Activated T-cell treated with anti-CD3 and anti-CD28 coated beads, Interleukin-2, amount 50 U/mL, for 72 hours (primary cell): ENCODE data around the gene RCN1. TPM values are rescaled to one million over a fixed set of nuclear protein-coding genes. Genes with fewer than 3 reads are reported as not detected.
"Not testable (repeated sequence)": the region's sequence is repeated elsewhere in the genome, so short reads cannot be mapped to it uniquely, and the experiment has no call there.

ENCODE experiments used
- ATAC-seq, 2 donors: fragments of 150-1000 bp; cut with Tn5 transposase; replicated peaks in 1 of 2; 2 replicates each; pipeline ENCODE4 v1.10.0; 2021; ENCODE audit warnings: moderate library complexity in 2 of 2, mild to moderate bottlenecking in 1 of 2
- DNase-seq, 2 donors: peaks; one replicate each; pipeline ENCODE4 v3.0.0; 2021 to 2022; ENCODE audit warnings: mixed read lengths in 1 of 2
- H3K27ac Mint-ChIP-seq: one replicate; pipeline ENCODE4 v1.8.0; 2022; ENCODE audit warnings: mild to moderate bottlenecking, moderate library complexity, mixed read lengths
- H3K27me3 Mint-ChIP-seq: one replicate; pipeline ENCODE4 v1.8.0; 2022; ENCODE audit warnings: low read depth, mixed read lengths
- H3K36me3 Mint-ChIP-seq, 2 donors: one replicate each; pipeline ENCODE4 v1.8.0; 2022; ENCODE audit warnings: mixed read lengths in 2 of 2, mild to moderate bottlenecking in 1 of 2; ENCODE audit not compliant: insufficient read depth in 2 of 2
- H3K4me1 Mint-ChIP-seq: one replicate; pipeline ENCODE4 v1.8.0; 2022; ENCODE audit warnings: low read depth, mixed read lengths
- H3K4me3 Mint-ChIP-seq, 2 donors: one replicate each; pipeline ENCODE4 v1.8.0; 2022; ENCODE audit warnings: mild to moderate bottlenecking in 2 of 2, mixed read lengths in 2 of 2, moderate library complexity in 2 of 2
- H3K9me3 Mint-ChIP-seq, 2 donors: one replicate each; pipeline ENCODE4 v1.8.0; 2022; ENCODE audit warnings: mixed read lengths in 2 of 2
- total RNA-seq, 2 donors: library from RNA; stranded (reverse); gene quantifications; one replicate each; pipeline ENCODE4 v1.2.3, GENCODE V29; 2022

RCN1 gene
- 10 to 100 TPM; 28.4 to 35.9 TPM for total RNA-seq

DNA sequence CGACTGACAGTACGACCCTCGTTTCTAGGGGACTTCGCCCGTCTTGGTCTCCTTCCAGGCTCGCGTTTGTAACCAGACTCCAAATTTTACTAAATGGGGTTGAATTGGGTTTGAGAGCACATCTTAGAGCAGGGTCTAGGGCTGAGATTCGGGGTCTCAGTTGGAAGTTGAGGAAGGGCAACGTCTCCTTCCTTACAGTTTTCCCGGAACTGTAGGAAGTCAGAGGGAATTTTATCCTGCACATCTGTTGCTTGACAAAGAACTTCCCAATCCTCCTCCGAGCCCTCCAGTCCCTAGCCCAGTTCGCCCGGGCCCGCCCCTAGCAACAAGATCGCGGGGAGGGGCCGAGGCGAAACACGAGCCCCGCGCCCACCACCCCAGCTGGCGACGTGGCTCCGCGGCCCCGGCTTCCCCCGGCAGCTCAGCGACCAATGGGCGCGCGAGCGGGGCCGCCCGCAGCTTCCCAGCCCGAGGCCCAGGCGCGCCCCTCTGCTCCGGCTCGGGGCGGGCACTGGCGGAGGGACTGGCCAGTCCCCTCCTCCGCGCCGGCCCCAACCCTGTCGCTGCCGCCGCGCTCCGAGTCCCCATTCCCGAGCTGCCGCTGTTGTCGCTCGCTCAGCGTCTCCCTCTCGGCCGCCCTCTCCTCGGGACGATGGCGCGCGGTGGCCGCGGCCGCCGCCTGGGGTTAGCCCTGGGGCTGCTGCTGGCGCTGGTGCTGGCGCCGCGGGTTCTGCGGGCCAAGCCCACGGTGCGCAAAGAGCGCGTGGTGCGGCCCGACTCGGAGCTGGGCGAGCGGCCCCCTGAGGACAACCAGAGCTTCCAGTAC lies at the start of gene RCN1:
Gene RCN1 (plus strand): TSS at position 530 of the 826 bp plus-strand sequence. CDS start 123 bp downstream, at position 653.
- H3K4me3 Mint-ChIP-seq: peak within 1 kb of the TSS; percentile 83 to 85

DNA sequence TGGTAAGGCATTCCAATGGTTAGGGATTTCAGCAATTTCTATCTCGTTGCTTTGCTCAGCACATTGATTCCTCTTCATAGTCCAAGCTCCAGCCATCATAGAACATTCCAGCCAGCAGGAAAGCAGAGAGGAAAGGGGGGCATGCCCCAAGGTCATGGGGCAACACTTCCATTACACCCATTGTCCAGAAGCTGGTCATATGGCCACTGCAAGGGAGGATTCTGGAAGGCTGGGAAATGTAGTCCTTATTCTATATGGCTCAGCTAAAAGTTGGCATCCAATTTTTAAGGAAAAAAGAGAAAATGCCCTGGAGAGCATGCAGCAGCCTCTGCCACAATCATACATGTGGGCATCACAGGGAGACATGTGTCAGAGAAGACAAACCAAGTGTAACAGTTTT lies 47.1 kb upstream of the RCN1 start:
- Mint-ChIP-seq H3K4me3 (no peak overlapping the region), H3K4me1 (no peaks in the 10 kb centered on the region), H3K27me3 (peaks cover 33% of the 10 kb centered on the region), H3K36me3 (no peaks in the 10 kb centered on the region), H3K27ac (no peak overlapping the region), H3K9me3 (no peaks in the 10 kb centered on the region)
- DNase-seq (no peak), ATAC-seq (no peak)

More for the DNA sequence above, at the start of gene RCN1:
- Mint-ChIP-seq H3K27ac (peak within 1 kb of the TSS; percentile 80), H3K9me3 (no peaks in the 10 kb centered on the region), H3K36me3 (peaks cover 0 to 4% of the 10 kb centered on the region in 2 donors), H3K27me3 (peaks cover 22% of the 10 kb centered on the region), H3K4me1 (peaks cover 33% of the 10 kb centered on the region)
- ATAC-seq (peak; percentile 63 to 68), DNase-seq (peak; percentile 51 to 63)

DNA sequence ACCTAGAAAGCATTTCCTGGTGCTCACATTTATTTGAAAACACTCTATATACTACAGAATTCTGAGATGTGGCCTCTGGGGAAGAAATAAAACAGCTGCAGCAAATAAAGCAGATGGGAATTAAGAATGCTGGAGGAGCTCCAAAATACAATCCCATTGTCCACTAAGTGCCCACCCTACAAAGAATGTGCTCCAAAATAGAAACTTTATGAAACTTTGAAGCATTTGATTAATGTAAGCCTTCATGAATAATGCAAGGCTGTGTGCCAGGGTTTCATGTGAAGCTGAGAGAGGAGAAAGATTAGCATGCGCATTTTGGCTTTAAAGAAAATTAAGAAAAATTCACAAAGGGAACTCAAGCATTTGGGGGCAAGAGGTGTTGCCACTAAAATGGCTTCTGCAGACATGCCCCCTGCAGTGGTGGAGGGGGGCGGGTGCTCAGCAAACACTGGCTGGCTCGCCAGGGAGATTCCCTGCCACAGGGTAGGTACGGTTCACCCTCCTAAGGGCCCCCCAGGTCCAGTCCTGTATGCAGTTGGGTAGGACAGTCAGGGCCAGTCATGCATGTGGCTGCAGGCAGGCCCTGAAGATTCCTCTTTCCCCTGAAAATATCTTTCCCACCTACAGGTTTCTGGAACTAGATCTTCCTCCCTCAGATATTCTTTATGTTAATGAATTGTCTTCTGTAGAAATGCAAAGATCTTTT lies 46.6 kb upstream of the RCN1 start:
- Mint-ChIP-seq H3K36me3 (no peaks in the 10 kb centered on the region), H3K27me3 (peaks cover 28% of the 10 kb centered on the region), H3K27ac (no peak overlapping the region), H3K4me1 (no peaks in the 10 kb centered on the region), H3K4me3 (no peak overlapping the region), H3K9me3 (no peaks in the 10 kb centered on the region)
- DNase-seq (no peak), ATAC-seq (no peak)

- H3K4me1 Mint-ChIP-seq: no peaks in the 10 kb centered on the region
These were observed 45.4 kb upstream of the RCN1 start for GRCh38 chr11:32045456-32045855.

GRCh38 chr11:32050264-32050663 lies 40.6 kb upstream of the RCN1 start:
- ATAC-seq (no peak), DNase-seq (no peak)
- no peak overlapping the region for H3K4me3 Mint-ChIP-seq
- H3K27me3 Mint-ChIP-seq: peaks cover 41% of the 10 kb centered on the region
- no peaks in the 10 kb centered on the region for H3K36me3 Mint-ChIP-seq
- H3K9me3 Mint-ChIP-seq: no peaks in the 10 kb centered on the region
- no peaks in the 10 kb centered on the region for H3K4me1 Mint-ChIP-seq
- no peak overlapping the region for H3K27ac Mint-ChIP-seq

More at GRCh38 chr11:32045456-32045855, 45.4 kb upstream of the RCN1 start:
- Mint-ChIP-seq H3K4me3 (no peak overlapping the region), H3K27me3 (peaks cover 28% of the 10 kb centered on the region), H3K36me3 (no peaks in the 10 kb centered on the region), H3K27ac (no peak overlapping the region), H3K9me3 (no peaks in the 10 kb centered on the region)
- no peak for DNase-seq
- no peak for ATAC-seq

GRCh38 chr11:32052215-32052614 lies 38.7 kb upstream of the RCN1 start:
- peaks cover 45% of the 10 kb centered on the region for H3K27me3 Mint-ChIP-seq
- H3K9me3 Mint-ChIP-seq: no peaks in the 10 kb centered on the region
- DNase-seq (peak; percentile 49 to 63), ATAC-seq (no peak)
- H3K36me3 Mint-ChIP-seq: no peaks in the 10 kb centered on the region
- no peak overlapping the region for H3K27ac Mint-ChIP-seq
- H3K4me1 Mint-ChIP-seq: no peaks in the 10 kb centered on the region
- H3K4me3 Mint-ChIP-seq: no peak overlapping the region

DNA sequence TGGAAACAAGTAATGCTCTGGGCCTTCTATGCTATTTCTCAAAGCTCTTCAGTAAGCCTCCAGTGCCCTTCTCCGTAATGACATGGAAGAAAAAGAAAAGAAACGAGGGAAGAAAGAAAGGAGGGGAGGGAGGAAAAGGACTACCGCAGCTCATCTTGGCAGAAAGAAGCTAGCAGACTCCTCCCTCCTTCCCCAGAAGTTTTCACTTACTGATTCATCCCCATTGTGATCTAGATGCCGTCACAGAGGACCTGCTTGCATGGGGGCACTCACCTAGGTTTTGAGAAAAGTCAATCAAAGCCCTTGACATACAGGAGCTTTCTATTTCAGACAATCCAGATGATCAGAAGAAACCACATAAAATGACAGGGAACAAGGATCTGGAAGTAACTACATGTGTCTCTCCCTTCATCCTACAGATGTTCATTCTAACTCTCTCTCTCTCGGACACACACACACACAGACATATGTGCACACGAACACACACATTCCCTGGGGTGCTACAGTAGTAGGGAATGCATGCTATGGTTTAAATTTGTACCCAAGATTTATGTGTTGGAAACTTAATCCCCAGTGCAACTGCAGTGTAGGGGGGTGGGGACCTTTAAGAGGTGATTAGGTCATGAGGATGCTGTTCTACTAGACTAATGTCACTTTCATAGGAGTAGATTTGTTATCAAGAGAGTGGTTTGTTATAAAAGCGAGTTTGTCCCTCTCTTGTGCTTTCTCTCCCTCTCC lies 37.6 kb upstream of the RCN1 start:
- Mint-ChIP-seq H3K4me1 (no peaks in the 10 kb centered on the region), H3K36me3 (no peaks in the 10 kb centered on the region), H3K27ac (no peak overlapping the region), H3K9me3 (no peaks in the 10 kb centered on the region), H3K4me3 (no peak overlapping the region), H3K27me3 (peaks cover 56% of the 10 kb centered on the region)
- DNase-seq (no peak), ATAC-seq (no peak)

GRCh38 chr11:32055861-32056260 lies 35.0 kb upstream of the RCN1 start:
- Mint-ChIP-seq H3K27ac (no peak overlapping the region), H3K27me3 (peaks cover 52% of the 10 kb centered on the region), H3K4me1 (no peaks in the 10 kb centered on the region), H3K36me3 (no peaks in the 10 kb centered on the region), H3K9me3 (no peaks in the 10 kb centered on the region), H3K4me3 (no peak overlapping the region)
- DNase-seq (no peak), ATAC-seq (no peak)

- no peaks in the 10 kb centered on the region for H3K36me3 Mint-ChIP-seq
- H3K27me3 Mint-ChIP-seq: peaks cover 46% of the 10 kb centered on the region
- H3K9me3 Mint-ChIP-seq: no peaks in the 10 kb centered on the region
- no peak overlapping the region for H3K4me3 Mint-ChIP-seq
- H3K4me1 Mint-ChIP-seq: no peaks in the 10 kb centered on the region
- ATAC-seq: no peak
- no peak for DNase-seq
- no peak overlapping the region for H3K27ac Mint-ChIP-seq
These were observed 34.4 kb upstream of the RCN1 start for GRCh38 chr11:32056438-32056837.

GRCh38 chr11:32059686-32060462 lies 31.0 kb upstream of the RCN1 start:
- Mint-ChIP-seq H3K4me1 (no peaks in the 10 kb centered on the region), H3K9me3 (no peaks in the 10 kb centered on the region), H3K27me3 (peaks cover 36% of the 10 kb centered on the region), H3K27ac (no peak overlapping the region), H3K36me3 (no peaks in the 10 kb centered on the region), H3K4me3 (no peak overlapping the region)
- ATAC-seq: no peak
- no peak for DNase-seq

DNA sequence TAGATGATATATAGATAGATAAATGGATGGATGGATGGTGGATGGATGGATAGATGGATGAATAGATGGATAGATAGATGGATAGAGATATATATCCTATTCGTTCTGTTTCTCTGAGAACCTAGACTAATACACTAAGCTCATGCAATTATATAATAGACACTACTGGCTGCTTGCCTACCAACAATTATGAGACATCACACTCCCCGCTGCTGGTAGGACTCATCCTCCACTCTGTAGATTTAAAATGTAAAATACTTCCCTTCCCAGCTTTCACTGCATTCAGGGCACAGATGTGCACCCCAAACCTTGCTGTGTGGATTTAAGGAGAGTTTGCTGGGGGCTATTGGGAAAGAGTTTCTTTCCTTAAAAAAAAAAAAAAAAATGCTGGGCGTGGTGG lies 28.3 kb upstream of the RCN1 start:
- Mint-ChIP-seq H3K4me3 (no peak overlapping the region), H3K27ac (no peak overlapping the region), H3K36me3 (no peaks in the 10 kb centered on the region), H3K4me1 (no peaks in the 10 kb centered on the region), H3K27me3 (peaks cover 39% of the 10 kb centered on the region), H3K9me3 (no peaks in the 10 kb centered on the region)
- ATAC-seq: no peak
- DNase-seq: no peak

- not testable (repeated sequence) for H3K9me3 Mint-ChIP-seq, H3K27ac Mint-ChIP-seq, H3K4me3 Mint-ChIP-seq, ATAC-seq, H3K4me1 Mint-ChIP-seq, DNase-seq, H3K36me3 Mint-ChIP-seq
- peaks cover 39% of the 10 kb centered on the region for H3K27me3 Mint-ChIP-seq
These were observed 27.8 kb upstream of the RCN1 start for GRCh38 chr11:32063031-32063430.
